ENCODE measurements around the gene WDR5.

GRCh38 chr9:134171316-134172197 lies 35.7 kb downstream of the WDR5 start:
- no peak for TF ChIP-seq CTCF (IDR thresholded peaks at IDR 0.05)
- TF ChIP-seq POLR2A (IDR thresholded peaks at IDR 0.05): no peak
- TF ChIP-seq POLR2AphosphoS5 (IDR thresholded peaks at IDR 0.05; ENCODE audit: insufficient read depth in 1 of 2, low read depth in 1 of 2): no peak

All from vagina (tissue), 2 donors.